ENCODE data around the gene COL6A1. TPM values are rescaled to one million over a fixed set of nuclear protein-coding genes. Genes with fewer than 3 reads are reported as not detected.

The COL6A1 gene
- total RNA-seq, 1 donor from 2014 or later, result 226 TPM

DNA sequence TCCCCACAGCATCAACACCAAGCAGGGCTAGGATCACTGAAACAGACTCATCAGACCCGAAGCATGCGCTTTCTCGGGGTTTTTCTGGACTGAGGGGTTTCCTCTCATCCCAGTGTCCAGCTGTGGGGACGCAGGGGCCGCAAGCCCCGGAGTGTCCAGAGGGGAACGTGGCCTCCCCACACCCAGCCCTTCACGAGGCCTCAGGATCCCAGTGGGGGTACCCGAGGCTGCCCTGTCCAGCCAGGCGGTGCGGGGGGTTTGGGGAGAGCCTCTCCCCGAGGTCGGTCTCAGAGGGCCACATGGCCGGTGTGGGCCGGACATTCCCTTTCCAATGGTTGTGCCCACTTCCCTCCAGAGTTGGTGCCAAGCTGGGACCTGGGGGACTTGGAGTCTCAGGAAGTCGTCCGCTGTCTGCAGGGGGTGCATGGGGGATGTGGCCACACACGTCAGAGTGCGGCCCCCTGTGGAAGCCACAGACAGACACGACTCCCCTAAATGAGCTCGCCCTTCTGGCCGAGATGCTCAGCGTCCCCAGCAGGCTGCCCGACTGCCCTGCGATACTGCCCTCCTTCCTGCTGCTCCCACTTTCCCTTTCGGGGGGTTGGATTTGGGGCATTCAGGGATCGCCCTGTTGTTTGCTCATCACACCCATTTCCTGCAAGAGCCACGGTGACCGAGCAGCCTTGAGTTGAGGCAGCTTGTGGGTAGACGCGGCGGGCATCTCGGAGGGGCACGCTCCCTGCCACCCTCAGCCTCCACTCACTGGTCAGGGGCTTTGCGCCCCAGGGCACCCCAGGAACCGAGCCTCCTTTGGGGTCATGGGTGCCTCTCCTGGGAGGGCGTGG, 4.1 kb downstream of the COL6A1 start:
- TF ChIP-seq, protein P1, sequence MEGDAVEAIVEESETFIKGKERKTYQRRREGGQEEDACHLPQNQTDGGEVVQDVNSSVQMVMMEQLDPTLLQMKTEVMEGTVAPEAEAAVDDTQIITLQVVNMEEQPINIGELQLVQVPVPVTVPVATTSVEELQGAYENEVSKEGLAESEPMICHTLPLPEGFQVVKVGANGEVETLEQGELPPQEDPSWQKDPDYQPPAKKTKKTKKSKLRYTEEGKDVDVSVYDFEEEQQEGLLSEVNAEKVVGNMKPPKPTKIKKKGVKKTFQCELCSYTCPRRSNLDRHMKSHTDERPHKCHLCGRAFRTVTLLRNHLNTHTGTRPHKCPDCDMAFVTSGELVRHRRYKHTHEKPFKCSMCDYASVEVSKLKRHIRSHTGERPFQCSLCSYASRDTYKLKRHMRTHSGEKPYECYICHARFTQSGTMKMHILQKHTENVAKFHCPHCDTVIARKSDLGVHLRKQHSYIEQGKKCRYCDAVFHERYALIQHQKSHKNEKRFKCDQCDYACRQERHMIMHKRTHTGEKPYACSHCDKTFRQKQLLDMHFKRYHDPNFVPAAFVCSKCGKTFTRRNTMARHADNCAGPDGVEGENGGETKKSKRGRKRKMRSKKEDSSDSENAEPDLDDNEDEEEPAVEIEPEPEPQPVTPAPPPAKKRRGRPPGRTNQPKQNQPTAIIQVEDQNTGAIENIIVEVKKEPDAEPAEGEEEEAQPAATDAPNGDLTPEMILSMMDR (IDR thresholded peaks at IDR 0.05; ENCODE audit: insufficient read depth, low read length, poor library complexity, severe bottlenecking), result no peak
- Histone ChIP-seq H3K27me3 (ENCODE audit: control insufficient read depth, insufficient read depth, low read length) (no peaks in the 10 kb centered on the region), H3K4me3 (ENCODE audit: low read depth, low read length) (no peak overlapping the region), H3K36me3 (ENCODE audit: control insufficient read depth, insufficient read depth, low read length) (no peaks in the 10 kb centered on the region)
- no peak for DNase-seq (ENCODE audit: low read depth)

DNA sequence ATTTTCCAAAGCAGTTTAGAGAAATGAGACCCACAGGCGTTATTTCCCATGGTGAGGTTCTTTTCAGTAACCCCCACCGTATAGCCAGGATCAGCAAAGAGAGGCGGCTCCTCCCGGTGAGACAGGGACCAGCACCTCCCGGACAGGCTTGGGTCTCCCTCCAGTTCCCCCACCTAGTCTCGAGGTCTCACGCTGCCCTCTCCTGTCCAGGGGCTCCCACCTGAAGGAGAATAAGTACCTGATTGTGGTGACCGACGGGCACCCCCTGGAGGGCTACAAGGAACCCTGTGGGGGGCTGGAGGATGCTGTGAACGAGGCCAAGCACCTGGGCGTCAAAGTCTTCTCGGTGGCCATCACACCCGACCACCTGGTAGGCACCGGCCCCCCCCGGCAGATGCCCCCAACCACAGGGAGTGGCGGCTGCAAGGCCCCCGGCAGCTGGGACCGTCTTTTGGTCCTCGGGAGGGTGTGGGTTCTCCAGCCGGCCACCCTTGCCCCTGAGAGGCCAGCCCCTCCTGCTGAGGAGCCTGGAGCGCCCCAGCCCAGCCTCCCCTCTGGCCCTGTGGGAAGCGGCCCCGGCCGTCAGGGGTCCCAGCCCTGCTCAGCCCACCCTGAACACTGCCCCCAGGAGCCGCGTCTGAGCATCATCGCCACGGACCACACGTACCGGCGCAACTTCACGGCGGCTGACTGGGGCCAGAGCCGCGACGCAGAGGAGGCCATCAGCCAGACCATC, 4.9 kb downstream of the COL6A1 start:
- H3K36me3 ChIP-seq (ENCODE audit: control insufficient read depth, insufficient read depth, low read length), result no peaks in the 10 kb centered on the region
- TF ChIP-seq, protein P1 (IDR thresholded peaks at IDR 0.05; ENCODE audit: insufficient read depth, low read length, poor library complexity, severe bottlenecking), result no peak
- no peaks in the 10 kb centered on the region for H3K27me3 ChIP-seq (ENCODE audit: control insufficient read depth, insufficient read depth, low read length)
- no peak for DNase-seq (ENCODE audit: low read depth)
- no peak overlapping the region for H3K4me3 ChIP-seq (ENCODE audit: low read depth, low read length)

DNA sequence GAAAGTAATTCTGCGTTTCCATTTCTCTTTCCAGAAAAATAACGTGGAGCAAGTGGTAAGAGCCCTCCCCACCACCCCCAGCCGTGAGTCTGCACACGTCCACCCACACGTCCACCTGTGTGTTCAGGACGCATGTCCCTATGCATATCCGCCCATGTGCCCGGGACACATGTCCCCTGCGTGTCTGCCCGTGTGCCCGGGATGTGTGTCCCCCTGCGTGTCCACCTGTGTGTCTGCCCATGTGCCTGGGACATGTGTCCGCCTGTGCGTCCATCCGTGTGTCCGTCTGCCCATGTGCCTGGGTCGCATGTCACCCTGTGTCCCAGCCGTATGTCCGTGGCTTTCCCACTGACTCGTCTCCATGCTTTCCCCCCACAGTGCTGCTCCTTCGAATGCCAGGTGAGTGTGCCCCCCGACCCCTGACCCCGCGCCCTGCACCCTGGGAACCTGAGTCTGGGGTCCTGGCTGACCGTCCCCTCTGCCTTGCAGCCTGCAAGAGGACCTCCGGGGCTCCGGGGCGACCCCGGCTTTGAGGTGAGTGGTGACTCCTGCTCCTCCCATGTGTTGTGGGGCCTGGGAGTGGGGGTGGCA, 5.6 kb downstream of the COL6A1 start:
- TF ChIP-seq, protein P1 (IDR thresholded peaks at IDR 0.05; ENCODE audit: insufficient read depth, low read length, poor library complexity, severe bottlenecking), result no peak
- Histone ChIP-seq H3K36me3 (ENCODE audit: control insufficient read depth, insufficient read depth, low read length) (no peaks in the 10 kb centered on the region), H3K4me3 (ENCODE audit: low read depth, low read length) (no peak overlapping the region), H3K27me3 (ENCODE audit: control insufficient read depth, insufficient read depth, low read length) (no peaks in the 10 kb centered on the region)
- DNase-seq (ENCODE audit: low read depth), result no peak

DNA sequence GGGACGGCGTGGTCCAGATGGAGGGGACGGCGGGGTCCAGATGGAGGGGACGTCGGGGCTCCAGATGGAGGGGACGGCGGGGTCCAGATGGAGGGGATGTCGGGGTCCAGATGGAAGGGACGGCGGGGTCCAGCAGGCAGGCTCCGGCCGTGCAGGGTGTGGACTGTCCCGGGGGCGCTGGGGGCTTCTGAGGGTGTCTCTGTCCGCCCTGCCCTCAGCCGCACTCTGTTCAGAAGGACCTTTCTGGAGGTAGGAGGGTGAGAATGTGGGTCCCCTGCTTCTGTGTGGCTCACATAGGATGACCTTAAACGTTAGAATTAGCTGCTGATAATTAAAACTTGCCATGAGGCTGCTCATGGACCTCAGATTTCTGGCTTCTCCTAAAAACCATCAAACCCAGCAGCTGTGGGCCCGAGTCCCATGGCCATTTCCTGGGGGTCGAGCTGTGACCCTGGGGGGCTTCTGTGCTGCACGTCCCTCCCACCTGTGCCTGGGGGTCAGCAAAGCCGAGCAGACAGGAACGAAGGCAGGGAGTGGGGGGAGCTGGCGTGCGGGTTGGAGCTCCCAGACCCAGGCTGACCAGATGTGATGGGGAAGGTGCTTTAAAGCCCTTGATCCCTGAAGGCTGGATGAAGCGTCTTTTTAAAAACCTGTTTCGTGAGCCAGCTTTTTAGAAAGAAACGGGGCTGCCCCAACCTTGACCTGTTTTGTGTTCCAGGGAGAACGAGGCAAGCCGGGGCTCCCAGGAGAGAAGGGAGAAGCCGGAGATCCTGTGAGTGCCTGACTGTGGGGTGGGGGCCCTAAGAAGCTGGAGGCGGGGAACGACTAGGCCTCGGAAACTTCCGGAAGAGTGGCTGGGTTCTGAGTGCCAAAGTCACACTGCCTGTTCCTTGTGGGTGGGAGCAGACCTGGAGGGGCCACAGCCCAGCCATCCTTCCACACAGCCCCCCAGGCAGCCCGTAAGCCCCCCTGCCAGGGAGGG, 7.1 kb downstream of the COL6A1 start:
- no peak for DNase-seq (ENCODE audit: low read depth)
- TF ChIP-seq, protein P1 (IDR thresholded peaks at IDR 0.05; ENCODE audit: insufficient read depth, low read length, poor library complexity, severe bottlenecking), result no peak
- no peak overlapping the region for H3K4me3 ChIP-seq (ENCODE audit: low read depth, low read length)
- no peaks in the 10 kb centered on the region for H3K27me3 ChIP-seq (ENCODE audit: control insufficient read depth, insufficient read depth, low read length)
- no peaks in the 10 kb centered on the region for H3K36me3 ChIP-seq (ENCODE audit: control insufficient read depth, insufficient read depth, low read length)

DNA sequence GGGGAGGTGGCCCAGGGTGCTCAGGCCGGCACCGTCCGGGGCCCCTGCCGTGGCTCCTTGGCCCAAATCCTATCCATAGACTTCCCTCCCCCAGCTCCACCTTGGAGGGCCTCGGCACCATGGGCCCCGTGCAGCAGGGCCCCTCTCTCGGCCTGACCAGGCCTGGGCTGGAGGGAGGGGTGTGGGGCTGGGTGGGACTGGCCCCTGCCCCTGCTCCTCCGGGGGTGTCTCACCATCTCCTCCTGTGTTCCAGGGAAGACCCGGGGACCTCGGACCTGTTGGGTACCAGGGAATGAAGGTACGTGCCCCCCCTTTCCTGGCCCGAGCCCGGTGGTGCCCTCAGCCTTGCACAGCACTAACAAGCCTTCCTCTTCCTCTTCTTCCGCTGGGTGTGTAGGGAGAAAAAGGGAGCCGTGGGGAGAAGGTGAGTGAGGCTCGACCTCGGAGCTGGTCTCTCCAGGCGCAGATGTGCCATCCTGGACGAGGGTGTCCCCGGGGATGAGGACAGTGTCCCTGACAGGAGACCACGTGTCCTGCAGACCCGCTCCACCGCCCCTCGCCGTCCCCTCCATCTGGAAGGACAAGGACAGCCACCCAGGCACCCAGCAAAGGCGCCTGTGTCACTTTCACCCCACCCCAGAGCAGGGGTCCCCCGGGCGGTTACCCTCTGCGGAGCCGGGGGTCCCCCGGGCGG, 7.9 kb downstream of the COL6A1 start:
- Histone ChIP-seq H3K36me3 (ENCODE audit: control insufficient read depth, insufficient read depth, low read length) (no peaks in the 10 kb centered on the region), H3K4me3 (ENCODE audit: low read depth, low read length) (no peak overlapping the region), H3K27me3 (ENCODE audit: control insufficient read depth, insufficient read depth, low read length) (no peaks in the 10 kb centered on the region)
- TF ChIP-seq, protein P1 (IDR thresholded peaks at IDR 0.05; ENCODE audit: insufficient read depth, low read length, poor library complexity, severe bottlenecking), result no peak
- DNase-seq (ENCODE audit: low read depth), result no peak

Data from kidney epithelial cell (primary cell).